H1 (cell line): ENCODE data around the gene CXCL14. TPM values are rescaled to one million over a fixed set of nuclear protein-coding genes. Genes with fewer than 3 reads are reported as not detected.
A peak's percentile ranks its signal among the peaks of the same experiment; 100 is the strongest.

Experiments used
- CTCF ChIA-PET: fragments of 300-600 bp; sonication (Branson Sonifier 250); formaldehyde crosslinking; loops from one replicate; lab custom pipeline; 2021; ENCODE audit not compliant: partially characterized antibody; lab: Charles Lee
- POLR2A ChIA-PET: fragments of 300-600 bp; sonication (Branson Sonifier 250); formaldehyde crosslinking; loops from one replicate; lab custom pipeline; 2021; ENCODE audit warnings: inconsistent platforms; ENCODE audit not compliant: partially characterized antibody; lab: Charles Lee
- DNase-seq, 2 experiments: peaks; one replicate each; pipeline versions ENCODE4 v3.0.0 to v3.0.0-alpha.2; 2010 to 2022; ENCODE audit warnings: low spot score in 2 of 2, low read depth in 1 of 2, mixed read lengths in 1 of 2
- FAIRE-seq: peaks from 2 replicates; lab custom pipeline; 2011; peaks lifted over from hg19 to GRCh38; lab: Jason Lieb, UNC
- H2AFZ ChIP-seq: 2 replicates; pipeline ENCODE4 v1.8.1; 2012; ENCODE audit warnings: low read length, inconsistent platforms
- H2AK5ac ChIP-seq: 2 replicates; pipeline ENCODE4 v1.6.1; 2013; ENCODE audit warnings: low read depth, low read length
- H2BK120ac ChIP-seq: replicated peaks from 2 replicates; pipeline ENCODE3; 2013; ENCODE audit warnings: low read depth, low read length, inconsistent platforms
- H2BK12ac ChIP-seq: 2 replicates; pipeline ENCODE4 v1.6.1; 2013; ENCODE audit warnings: low read depth, low read length
- H2BK15ac ChIP-seq: 2 replicates; pipeline ENCODE4 v1.6.1; 2013; ENCODE audit warnings: low read length
- H2BK20ac ChIP-seq: 2 replicates; pipeline ENCODE4 v1.6.1; 2013; ENCODE audit warnings: low read length
- H2BK5ac ChIP-seq: 2 replicates; pipeline ENCODE4 v1.6.1; 2013; ENCODE audit warnings: low read depth, low read length
- H3K14ac ChIP-seq: 2 replicates; pipeline ENCODE4 v1.6.1; 2013; ENCODE audit warnings: inconsistent platforms; ENCODE audit not compliant: insufficient read length
- H3K18ac ChIP-seq: 2 replicates; pipeline ENCODE4 v1.6.1; 2013; ENCODE audit warnings: low read length; ENCODE audit errors: extremely low read depth
- H3K23ac ChIP-seq: 2 replicates; pipeline ENCODE4 v1.6.1; 2013; ENCODE audit warnings: inconsistent platforms; ENCODE audit not compliant: insufficient read length
- H3K23me2 ChIP-seq: 2 replicates; pipeline ENCODE4 v1.6.1; 2013; ENCODE audit warnings: low read depth, low read length
- H3K27ac ChIP-seq: 2 replicates; pipeline ENCODE4 v1.6.1; 2011; ENCODE audit warnings: low read depth, low read length, inconsistent platforms
- H3K27me3 ChIP-seq, 4 experiments: replicated peaks in 1 of 4; 1 replicate in 1 of 4; 2 replicates in 3 of 4; pipeline versions ENCODE4 v1.6.1 to v1.8.1; 2011 to 2013; ENCODE audit warnings: low read length in 3 of 4, mild to moderate bottlenecking in 3 of 4, inconsistent platforms in 2 of 4, mixed read lengths in 2 of 4, moderate library complexity in 1 of 4; ENCODE audit not compliant: control insufficient read depth in 3 of 4, insufficient read depth in 3 of 4; ENCODE audit errors: extremely low read depth in 1 of 4
- H3K36me3 ChIP-seq, 4 experiments: 2 replicates each; pipeline versions ENCODE4 v1.6.1 to v1.8.1; 2011 to 2013; ENCODE audit warnings: mild to moderate bottlenecking in 4 of 4, low read length in 3 of 4, moderate library complexity in 2 of 4, control low read depth in 1 of 4, inconsistent platforms in 1 of 4; ENCODE audit not compliant: insufficient read depth in 4 of 4, control insufficient read depth in 2 of 4
- H3K4ac ChIP-seq: replicated peaks from 2 replicates; pipeline ENCODE3; 2013; ENCODE audit warnings: low read length, low read depth, mixed read lengths, inconsistent platforms; ENCODE audit not compliant: insufficient read length
- H3K4me1 ChIP-seq, 4 experiments: replicated peaks in 1 of 4; 1 replicate in 1 of 4; 2 replicates in 3 of 4; pipeline versions ENCODE4 v1.6.1 to v1.8.1; 2011 to 2013; ENCODE audit warnings: low read length in 3 of 4, inconsistent platforms in 2 of 4, mixed read lengths in 1 of 4; ENCODE audit not compliant: insufficient read depth in 4 of 4, control insufficient read depth in 3 of 4
- H3K4me2 ChIP-seq, 2 experiments: 2 replicates each; pipeline versions ENCODE4 v1.6.1 to v1.8.1; 2011 to 2013; ENCODE audit warnings: low read depth in 2 of 2, low read length in 2 of 2, control low read depth in 1 of 2, inconsistent platforms in 1 of 2, mild to moderate bottlenecking in 1 of 2; ENCODE audit not compliant: insufficient read depth in 1 of 2
- H3K4me3 ChIP-seq, 4 experiments: fragments of 200-600, 300-600 bp in 1 of 4; sonication (generic), shearing (Covaris generic), sonication (Bioruptor Twin) in 1 of 4; 2 replicates each; pipeline versions ENCODE4 v1.5.1 to v1.8.1; 2011 to 2016; ENCODE audit warnings: low read length in 4 of 4, low read depth in 3 of 4, control low read depth in 2 of 4, inconsistent platforms in 2 of 4, mild to moderate bottlenecking in 2 of 4, mixed read lengths in 1 of 4, moderate library complexity in 1 of 4; ENCODE audit not compliant: insufficient read depth in 2 of 4; ENCODE audit errors: extremely low read depth in 1 of 4
- H3K56ac ChIP-seq: replicated peaks from 2 replicates; pipeline ENCODE3; 2013; ENCODE audit warnings: low read depth, mild to moderate bottlenecking, mixed read lengths, low read length, inconsistent platforms; ENCODE audit not compliant: insufficient read length
- H3K79me1 ChIP-seq: 2 replicates; pipeline ENCODE4 v1.6.1; 2013; ENCODE audit warnings: low read depth, low read length, control low read depth
- H3K79me2 ChIP-seq, 2 experiments: 2 replicates each; pipeline versions ENCODE4 v1.6.1 to v1.8.1; 2012 to 2013; ENCODE audit warnings: low read length in 2 of 2, mild to moderate bottlenecking in 2 of 2, inconsistent platforms in 1 of 2; ENCODE audit not compliant: insufficient read depth in 2 of 2, control insufficient read depth in 1 of 2
- H3K9ac ChIP-seq, 4 experiments: replicated peaks in 1 of 4; 1 replicate in 1 of 4; 2 replicates in 3 of 4; pipeline versions ENCODE4 v1.6.1 to v1.8.1; 2011 to 2013; ENCODE audit warnings: low read depth in 3 of 4, low read length in 3 of 4, control low read depth in 2 of 4, mild to moderate bottlenecking in 2 of 4, moderate library complexity in 2 of 4, inconsistent platforms in 1 of 4; ENCODE audit errors: extremely low read depth in 1 of 4
- H3K9me3 ChIP-seq, 2 experiments: 2 replicates each; pipeline versions ENCODE4 v1.6.1 to v1.8.1; 2012 to 2013; ENCODE audit warnings: mild to moderate bottlenecking in 2 of 2, moderate library complexity in 2 of 2, control low read depth in 1 of 2, inconsistent platforms in 1 of 2, low read depth in 1 of 2, low read length in 1 of 2, mixed read lengths in 1 of 2; ENCODE audit not compliant: insufficient read depth in 2 of 2
- H4K20me1 ChIP-seq, 2 experiments: replicated peaks in 1 of 2; 2 replicates each; pipeline versions ENCODE3 to v1.8.1; 2011 to 2013; ENCODE audit warnings: inconsistent platforms in 2 of 2, low read length in 2 of 2, mild to moderate bottlenecking in 1 of 2; ENCODE audit not compliant: insufficient read depth in 2 of 2, control insufficient read depth in 1 of 2
- H4K5ac ChIP-seq: 2 replicates; pipeline ENCODE4 v1.6.1; 2013; ENCODE audit warnings: low read length, low read depth, mixed read lengths, inconsistent platforms; ENCODE audit not compliant: insufficient read length
- H4K8ac ChIP-seq: 2 replicates; pipeline ENCODE4 v1.8.0; 2013; ENCODE audit warnings: mild to moderate bottlenecking, moderate library complexity, low read length, inconsistent platforms; ENCODE audit not compliant: insufficient read depth; ENCODE audit errors: extremely low read depth
- H4K91ac ChIP-seq: replicated peaks from 2 replicates; pipeline ENCODE3; 2013; ENCODE audit warnings: low read length, mixed read lengths, inconsistent platforms; ENCODE audit not compliant: insufficient read length
- TEAD4 ChIP-seq: IDR thresholded peaks from 2 replicates; pipeline ENCODE4 v1.6.1; 2012; ENCODE audit warnings: low read depth, low read length, inconsistent platforms, mixed read lengths
- YY1 ChIP-seq: IDR thresholded peaks from 2 replicates; pipeline ENCODE4 v1.6.1; 2011; ENCODE audit warnings: low read depth, mild to moderate bottlenecking, low read length
- WGBS, 2 experiments: shearing (Covaris generic) in 1 of 2; methylation state at CpG; one replicate each; pipeline versions ENCODE4 v1.1.6 to v1.1.7; 2013 to 2015; ENCODE audit warnings: low lambda C conversion rate in 2 of 2, mixed read lengths in 2 of 2, inconsistent platforms in 1 of 2, low coverage in 1 of 2, missing lambda C conversion rate in 1 of 2; ENCODE audit not compliant: insufficient replicate concordance in 2 of 2, insufficient coverage in 1 of 2, insufficient read length in 1 of 2; ENCODE audit errors: extremely low coverage in 1 of 2, missing lambda C conversion rate in 1 of 2; 5-methylcytosine and 5-hydroxymethylcytosine counted together
- polyA plus RNA-seq, 7 experiments: library from polyadenylated mRNA; depleted of rRNA in 3 of 7; stranded (reverse) in 5 of 7; unstranded in 2 of 7; fragments of >200 nt in 5 of 7; fragments of 200-250 nt in 2 of 7; gene quantifications; 1 replicate in 5 of 7; 2 replicates in 1 of 7; 4 replicates in 1 of 7; pipeline versions ENCODE4 v1.2.1 to v1.2.3, GENCODE V29; 2011 to 2013; ENCODE audit warnings: missing spikeins in 2 of 7, mixed read lengths in 2 of 7
- total RNA-seq: library from RNA; stranded (reverse); fragmentation: NEBNext Ultra II Directional; extraction: Animal tissue kit (Norgen Biotek cat#: 25700); gene quantifications from 2 replicates; pipeline ENCODE4 v1.2.1, GENCODE V29; 2021

Gene CXCL14
- total and polyA plus RNA-seq, 2 of the 8 experiments (the other 6 are each of a cell fraction or from before 2014, with no cell fraction given) = 1.5 to 1.8 TPM

DNA sequence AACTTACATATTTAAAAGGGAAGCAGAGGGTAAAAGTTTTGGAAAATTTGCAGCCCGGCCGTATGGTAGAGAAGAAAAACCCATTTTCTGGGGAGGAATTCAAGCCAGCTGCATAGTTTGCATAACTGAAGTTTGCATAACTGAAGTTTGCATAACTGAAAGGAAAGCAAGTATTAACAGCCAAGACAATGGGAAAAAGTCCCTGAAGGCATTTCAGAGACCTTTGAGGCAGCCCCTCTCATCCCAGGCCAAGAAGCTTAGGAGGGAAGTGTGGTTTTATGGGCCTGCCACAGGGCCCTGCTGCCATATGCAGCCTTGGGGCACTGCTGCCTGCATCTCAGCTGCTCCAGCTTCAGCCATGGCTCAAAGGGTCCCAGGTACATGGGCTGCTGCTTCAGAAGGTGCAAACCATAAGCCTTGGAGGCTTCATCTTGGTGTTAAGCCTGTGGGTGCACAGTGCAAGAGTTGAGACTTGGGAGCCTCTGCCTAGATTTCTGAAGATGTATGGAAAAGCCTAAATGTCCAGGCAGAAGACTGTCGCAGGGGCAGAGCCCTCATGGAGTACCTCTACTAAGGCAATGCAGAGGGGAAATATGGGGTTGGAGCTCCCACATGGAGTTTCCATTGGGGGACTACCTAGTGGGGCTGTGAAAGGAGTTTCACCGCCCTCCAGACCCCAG, 36.9 kb upstream of the CXCL14 start:
- Histone ChIP-seq H4K5ac (no peak overlapping the region), H4K91ac (peak overlapping the region; percentile 89), H3K14ac (no peak overlapping the region), H3K4ac (peak overlapping the region; percentile 78), H2BK20ac (peak overlapping the region; percentile 49; the same call in 1 of the 2 replicates), H3K23ac (no peak overlapping the region), H3K4me1 (peaks cover 0 to 3% (median under 1%) of the 10 kb centered on the region in 4 experiments; a peak in 4 of 7 replicates), H3K4me2 (no peak overlapping the region), H3K4me3 (peak overlapping the region in 1 of 4 experiments; percentile 13; a peak in 1 of 8 replicates), H3K36me3 (no peaks in the 10 kb centered on the region; a peak in 1 of 8 replicates), H3K18ac (peak overlapping the region; percentile 52; the same call in 1 of the 2 replicates), H3K79me2 (no peaks in the 10 kb centered on the region), H2BK5ac (peak overlapping the region; percentile 62; the same call in 1 of the 2 replicates), H3K27ac (no peak overlapping the region), H3K27me3 (no peaks in the 10 kb centered on the region), H3K79me1 (no peaks in the 10 kb centered on the region), H3K9me3 (peaks cover 10 to 16% of the 10 kb centered on the region in 2 experiments), H3K56ac (no peak overlapping the region), H2BK12ac (peak overlapping the region; percentile 77; the same call in 1 of the 2 replicates), H2BK15ac (no peak overlapping the region), H3K9ac (no peak overlapping the region), H2AK5ac (0 out of 2 replicates have a peak overlapping the region, but pooled peaks have one; percentile 28), H3K23me2 (no peaks in the 10 kb centered on the region), H4K8ac (no peak overlapping the region), H4K20me1 (no peaks in the 10 kb centered on the region), H2BK120ac (peak overlapping the region; percentile 90), H2AFZ (no peak overlapping the region)
- CTCF ChIA-PET = interaction anchor here (0.6 to 1.4 kb wide), 3 partner anchors 8 to 214 kb away, joined by 3 read pairs; no protein-coding TSS in a partner anchor
- 79% methylated on average over 4 of the region's 4 CpGs; no CpG with 5 or more reads in 1 of the 2 experiments for WGBS, 2 experiments
- TF ChIP-seq YY1 (no peak), TEAD4 (peak; percentile 74; the same call in 1 of the 2 replicates)
- DNase-seq (peak; percentile 27 to 45), FAIRE-seq (no peak)
- POLR2A ChIA-PET = interaction anchor here (1.1 kb wide), 1 partner anchor 13 kb away, joined by 4 read pairs; no protein-coding TSS in a partner anchor
